GM06990 (cell line): ENCODE measurements around the gene PPP1R13B.

Experiments used
- DNase-seq: peaks from one replicate; pipeline ENCODE4 v3.0.0-alpha.2; 2011; ENCODE audit not compliant: insufficient read length; ENCODE audit errors: extremely low read depth
- H3K27me3 ChIP-seq: replicated peaks from 2 replicates; pipeline ENCODE4 v1.6.0; 2011; ENCODE audit warnings: low read length; ENCODE audit not compliant: control insufficient read depth, insufficient read depth
- H3K36me3 ChIP-seq: 2 replicates; pipeline ENCODE4 v1.5.1; 2011; ENCODE audit warnings: low read length; ENCODE audit not compliant: control insufficient read depth, insufficient read depth
- H3K4me3 ChIP-seq: replicated peaks from 2 replicates; pipeline ENCODE4 v1.5.1; 2011; ENCODE audit warnings: low read depth, mild to moderate bottlenecking, control low read depth, low read length
- TF ChIP-seq, protein P1 (sequence below): IDR thresholded peaks from 2 replicates; pipeline ENCODE4 v1.5.1; 2011; ENCODE audit warnings: low read length, control low read depth, mild to moderate bottlenecking, inconsistent platforms; ENCODE audit not compliant: insufficient read depth, poor library complexity, severe bottlenecking

Gene PPP1R13B

DNA sequence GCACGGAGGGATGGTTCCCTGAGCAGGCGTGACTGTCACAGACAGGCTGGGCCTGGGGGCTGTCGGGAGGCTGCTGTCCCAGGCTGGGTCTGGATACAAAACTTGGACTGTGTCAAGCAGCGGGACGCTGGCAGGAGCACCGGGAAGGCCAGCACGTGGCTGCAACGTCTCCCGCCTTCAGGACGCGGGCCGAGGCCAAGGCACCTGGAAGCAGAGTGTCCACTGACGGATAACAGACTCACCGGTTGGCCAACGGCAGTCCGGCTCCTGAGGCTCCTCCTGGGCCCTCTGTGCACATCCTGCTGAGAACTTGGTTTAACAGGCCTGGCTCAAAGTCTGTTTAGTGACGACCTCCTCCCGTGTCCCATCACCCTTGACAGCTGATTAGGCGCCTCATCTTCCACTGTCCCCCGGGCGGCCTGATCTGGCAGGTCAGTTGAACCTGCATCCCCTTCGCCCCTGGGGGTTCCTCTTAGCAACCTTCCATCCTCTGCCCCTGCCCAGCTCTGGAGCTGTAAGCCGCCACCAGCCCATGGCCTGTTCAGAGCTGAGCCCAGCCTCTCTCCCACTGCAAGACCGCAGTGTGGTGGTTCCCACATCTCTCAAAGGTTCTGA, 134.6 kb downstream of the PPP1R13B start:
- no peak for DNase-seq

GRCh38 chr14:103711516-103712431, 135.6 kb downstream of the PPP1R13B start:
- TF ChIP-seq, protein P1, sequence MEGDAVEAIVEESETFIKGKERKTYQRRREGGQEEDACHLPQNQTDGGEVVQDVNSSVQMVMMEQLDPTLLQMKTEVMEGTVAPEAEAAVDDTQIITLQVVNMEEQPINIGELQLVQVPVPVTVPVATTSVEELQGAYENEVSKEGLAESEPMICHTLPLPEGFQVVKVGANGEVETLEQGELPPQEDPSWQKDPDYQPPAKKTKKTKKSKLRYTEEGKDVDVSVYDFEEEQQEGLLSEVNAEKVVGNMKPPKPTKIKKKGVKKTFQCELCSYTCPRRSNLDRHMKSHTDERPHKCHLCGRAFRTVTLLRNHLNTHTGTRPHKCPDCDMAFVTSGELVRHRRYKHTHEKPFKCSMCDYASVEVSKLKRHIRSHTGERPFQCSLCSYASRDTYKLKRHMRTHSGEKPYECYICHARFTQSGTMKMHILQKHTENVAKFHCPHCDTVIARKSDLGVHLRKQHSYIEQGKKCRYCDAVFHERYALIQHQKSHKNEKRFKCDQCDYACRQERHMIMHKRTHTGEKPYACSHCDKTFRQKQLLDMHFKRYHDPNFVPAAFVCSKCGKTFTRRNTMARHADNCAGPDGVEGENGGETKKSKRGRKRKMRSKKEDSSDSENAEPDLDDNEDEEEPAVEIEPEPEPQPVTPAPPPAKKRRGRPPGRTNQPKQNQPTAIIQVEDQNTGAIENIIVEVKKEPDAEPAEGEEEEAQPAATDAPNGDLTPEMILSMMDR: no peak
- H3K27me3 ChIP-seq: no peaks in the 10 kb centered on the region
- no peak for DNase-seq
- H3K4me3 ChIP-seq: no peak overlapping the region
- peaks cover 28% of the 10 kb centered on the region for H3K36me3 ChIP-seq

More for the DNA sequence above, 134.6 kb downstream of the PPP1R13B start:
- H3K27me3 ChIP-seq: no peaks in the 10 kb centered on the region
- TF ChIP-seq, protein P1: no peak
- H3K4me3 ChIP-seq: no peak overlapping the region
- peaks cover 18% of the 10 kb centered on the region for H3K36me3 ChIP-seq

GRCh38 chr14:103710771-103711377, 136.5 kb downstream of the PPP1R13B start:
- TF ChIP-seq, protein P1: no peak
- Histone ChIP-seq H3K36me3 (peaks cover 36% of the 10 kb centered on the region), H3K4me3 (no peak overlapping the region)

GRCh38 chr14:103709814-103710213, 137.6 kb downstream of the PPP1R13B start:
- TF ChIP-seq, protein P1: no peak
- peaks cover 45% of the 10 kb centered on the region for H3K36me3 ChIP-seq
- H3K27me3 ChIP-seq: no peaks in the 10 kb centered on the region
- H3K4me3 ChIP-seq: no peak overlapping the region
- DNase-seq: no peak

More at GRCh38 chr14:103710771-103711377, 136.5 kb downstream of the PPP1R13B start:
- H3K27me3 ChIP-seq: no peaks in the 10 kb centered on the region
- DNase-seq: no peak

- DNase-seq: no peak
- no peaks in the 10 kb centered on the region for H3K27me3 ChIP-seq
- TF ChIP-seq, protein P1: no peak
- H3K4me3 ChIP-seq: no peak overlapping the region
- H3K36me3 ChIP-seq: peaks cover 45% of the 10 kb centered on the region
Observed at GRCh38 chr14:103708750-103709187, 138.6 kb downstream of the PPP1R13B start.
